A673 (cell line): ENCODE measurements around the gene SOS1. TPM values are rescaled to one million over a fixed set of nuclear protein-coding genes. Genes with fewer than 3 reads are reported as not detected.

Source experiments
- BruUV-seq: library from RNA; stranded (reverse); fragments of 400-500 nt; replicated peaks from 2 replicates; lab custom pipeline; 2021; lab: Mats Ljungman, UMichigan
- CTCF ChIA-PET: fragments of 300-600 bp; sonication (Branson Sonifier 250); formaldehyde crosslinking; loops from one replicate; lab custom pipeline; 2022; ENCODE audit warnings: antibody characterized with exemption; lab: Charles Lee
- POLR2A ChIA-PET: fragments of 300-600 bp; sonication (Branson Sonifier 250); formaldehyde crosslinking; loops from one replicate; lab custom pipeline; 2022; ENCODE audit warnings: antibody characterized with exemption; ENCODE audit not compliant: low non-redundant PET; lab: Charles Lee
- DNase-seq: peaks from one replicate; pipeline ENCODE4 v3.0.0-alpha.2; 2015; ENCODE audit warnings: low spot score
- H3K27ac ChIP-seq: fragments of 200-600 bp; sonication (generic); 2 replicates; pipeline ENCODE4 v1.5.1; 2016; ENCODE audit warnings: mixed run types, low read depth, mild to moderate bottlenecking, mixed read lengths, antibody characterized with exemption, low read length; ENCODE audit not compliant: poor library complexity, severe bottlenecking
- H3K27me3 ChIP-seq: fragments of 200-600 bp; sonication (generic); replicated peaks from 2 replicates; pipeline ENCODE4 v1.6.1; 2017; ENCODE audit warnings: mixed run types, low read depth, mild to moderate bottlenecking, mixed read lengths, antibody characterized with exemption, low read length; ENCODE audit not compliant: insufficient read depth, poor library complexity
- H3K36me3 ChIP-seq: fragments of 200-600 bp; sonication (generic); 2 replicates; pipeline ENCODE4 v1.6.1; 2016; ENCODE audit warnings: mixed run types, mild to moderate bottlenecking, mixed read lengths, antibody characterized with exemption, low read length; ENCODE audit not compliant: insufficient read depth, poor library complexity, severe bottlenecking
- H3K4me1 ChIP-seq: fragments of 200-600 bp; sonication (generic); 2 replicates; pipeline ENCODE4 v1.6.1; 2017; ENCODE audit warnings: mixed run types, mild to moderate bottlenecking, mixed read lengths, antibody characterized with exemption, low read length; ENCODE audit not compliant: insufficient read depth, poor library complexity, severe bottlenecking
- H3K4me3 ChIP-seq: fragments of 200-600 bp; sonication (generic); 2 replicates; pipeline ENCODE4 v1.5.1; 2016; ENCODE audit warnings: low read depth, mixed run types, mild to moderate bottlenecking, mixed read lengths, low read length; ENCODE audit not compliant: poor library complexity, severe bottlenecking
- H3K9me3 ChIP-seq: fragments of 200-600 bp; sonication (generic); 2 replicates; pipeline ENCODE4 v1.6.1; 2016; ENCODE audit warnings: mixed run types, low read depth, mild to moderate bottlenecking, mixed read lengths, antibody characterized with exemption, low read length; ENCODE audit not compliant: poor library complexity, severe bottlenecking
- CTCF ChIP-seq: fragments of 300-800, 200-600 bp; sonication (generic); conservative IDR thresholded peaks from 2 replicates; pipeline ENCODE4 v1.5.1; 2017; ENCODE audit warnings: low read depth, mild to moderate bottlenecking, antibody characterized with exemption, low read length, moderate library complexity, mixed read lengths
- EZH2 ChIP-seq: fragments of 200-600 bp; sonication (generic); IDR thresholded peaks from 2 replicates; pipeline ENCODE4 v1.6.1; 2017; ENCODE audit warnings: borderline replicate concordance, low read depth, mild to moderate bottlenecking, mixed read lengths, antibody characterized with exemption, low read length; ENCODE audit not compliant: poor library complexity, severe bottlenecking
- intact Hi-C: fragments of 100-400 bp; cut with micrococcal nuclease; formaldehyde crosslinking; loops from one replicate; pipeline ENCODE4 v1.10.0; 2022; ENCODE audit not compliant: unreplicated experiment
- total RNA-seq: library from RNA; stranded (reverse); gene quantifications from 2 replicates; pipeline ENCODE4 v1.2.3, GENCODE V29; 2021

The SOS1 gene
- total RNA-seq, 1 experiment from 2014 or later, result 37.8 TPM

- Histone ChIP-seq H3K27me3 (no peaks in the 10 kb centered on the region), H3K4me3 (no peak overlapping the region), H3K36me3 (no peaks in the 10 kb centered on the region), H3K4me1 (no peaks in the 10 kb centered on the region), H3K9me3 (no peaks in the 10 kb centered on the region), H3K27ac (no peak overlapping the region)
- no TSS peak for BruUV-seq
- TF ChIP-seq CTCF (no peak), EZH2 (no peak)
- DNase-seq, result no peak
- POLR2A ChIA-PET, result no interaction called here
- CTCF ChIA-PET, result no interaction called here
- intact Hi-C loops, result no loop called here
These were observed 141.9 kb downstream of the SOS1 start for GRCh38 chr2:38978908-38979307.

- BruUV-seq, result no TSS peak
- no peaks in the 10 kb centered on the region for H3K4me1 ChIP-seq
- no peak overlapping the region for H3K4me3 ChIP-seq
- H3K9me3 ChIP-seq, result no peaks in the 10 kb centered on the region
- TF ChIP-seq CTCF, result no peak
- no peak for TF ChIP-seq EZH2
- ChIA-PET POLR2A (no interaction called here), CTCF (no interaction called here)
- H3K36me3 ChIP-seq, result no peaks in the 10 kb centered on the region
- H3K27ac ChIP-seq, result no peak overlapping the region
- intact Hi-C loops, result no loop called here
- no peaks in the 10 kb centered on the region for H3K27me3 ChIP-seq
- DNase-seq, result no peak
These were observed 142.5 kb downstream of the SOS1 start for GRCh38 chr2:38978296-38978903.

- no peaks in the 10 kb centered on the region for H3K27me3 ChIP-seq
- no peaks in the 10 kb centered on the region for H3K9me3 ChIP-seq
- ChIA-PET POLR2A (no interaction called here), CTCF (no interaction called here)
- H3K27ac ChIP-seq, result no peak overlapping the region
- no peak for DNase-seq
- intact Hi-C loops, result no loop called here
- no TSS peak for BruUV-seq
- H3K4me1 ChIP-seq, result no peaks in the 10 kb centered on the region
- H3K36me3 ChIP-seq, result no peaks in the 10 kb centered on the region
- H3K4me3 ChIP-seq, result no peak overlapping the region
- TF ChIP-seq EZH2 (no peak), CTCF (no peak)
These were observed 143.8 kb downstream of the SOS1 start for GRCh38 chr2:38977047-38977446.
